G401.6 (cell line): ENCODE results near the gene DGKQ.

ENCODE experiments used
- FAIRE-seq: peaks from 2 replicates; lab custom pipeline; 2012; peaks lifted over from hg19 to GRCh38; lab: Jason Lieb, UNC

The DGKQ gene

DNA sequence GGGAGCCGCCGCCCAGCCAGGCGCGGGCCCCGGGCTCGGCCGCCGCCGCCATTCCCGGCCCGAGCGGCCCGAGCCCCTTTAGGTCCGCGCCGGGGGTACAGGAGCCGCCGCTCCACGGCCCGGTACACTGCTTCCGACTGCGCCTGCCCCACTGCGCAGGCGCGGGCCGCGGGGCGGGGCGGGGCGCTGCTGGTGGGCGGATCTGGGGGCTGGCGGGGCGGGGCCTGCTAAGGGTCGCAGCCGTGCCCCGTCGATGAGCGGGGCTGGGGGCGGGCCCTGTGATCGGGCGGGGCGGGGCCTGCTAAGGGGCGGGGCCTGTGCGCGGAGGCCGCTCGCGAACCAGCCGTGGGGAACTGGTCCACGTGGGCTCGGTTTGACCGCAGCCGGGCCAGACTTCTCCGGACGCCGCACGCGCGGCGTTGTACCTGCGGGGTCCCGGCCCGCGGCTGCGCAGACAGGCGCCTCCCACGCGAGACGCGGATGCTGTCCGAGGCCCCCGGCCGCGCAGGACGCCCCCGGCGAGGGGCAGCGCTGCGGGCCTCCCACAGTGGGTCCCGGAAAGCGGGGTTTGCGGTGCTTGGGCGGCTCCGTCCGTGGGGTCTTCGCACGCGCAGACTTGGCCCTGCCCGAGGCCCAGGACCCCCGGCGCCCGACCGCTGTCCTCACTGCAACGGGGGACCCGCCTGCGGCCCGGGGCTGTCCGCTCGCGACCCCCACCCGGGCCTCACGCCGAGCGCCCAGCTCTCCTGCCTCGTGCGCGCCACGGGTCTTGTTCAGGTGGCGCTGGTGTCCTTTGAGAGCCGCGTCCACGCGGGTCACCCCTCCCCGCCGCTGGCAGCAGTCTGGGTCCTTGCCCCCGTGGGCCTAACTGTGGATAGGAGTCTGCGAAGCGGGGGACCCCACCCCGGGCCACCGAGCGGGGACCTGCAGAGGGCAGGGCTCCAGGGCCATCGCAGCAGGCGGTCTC is at the start of gene DGKQ:
Gene DGKQ, minus strand, starts transcription at position 139 of the 967 bp plus-strand sequence. Its CDS starts 87 bp downstream, at position 52.
- FAIRE-seq = no peak

GRCh38 chr4:1022739-1023066 is 49.3 kb upstream of the DGKQ start:
- FAIRE-seq = no peak

DNA sequence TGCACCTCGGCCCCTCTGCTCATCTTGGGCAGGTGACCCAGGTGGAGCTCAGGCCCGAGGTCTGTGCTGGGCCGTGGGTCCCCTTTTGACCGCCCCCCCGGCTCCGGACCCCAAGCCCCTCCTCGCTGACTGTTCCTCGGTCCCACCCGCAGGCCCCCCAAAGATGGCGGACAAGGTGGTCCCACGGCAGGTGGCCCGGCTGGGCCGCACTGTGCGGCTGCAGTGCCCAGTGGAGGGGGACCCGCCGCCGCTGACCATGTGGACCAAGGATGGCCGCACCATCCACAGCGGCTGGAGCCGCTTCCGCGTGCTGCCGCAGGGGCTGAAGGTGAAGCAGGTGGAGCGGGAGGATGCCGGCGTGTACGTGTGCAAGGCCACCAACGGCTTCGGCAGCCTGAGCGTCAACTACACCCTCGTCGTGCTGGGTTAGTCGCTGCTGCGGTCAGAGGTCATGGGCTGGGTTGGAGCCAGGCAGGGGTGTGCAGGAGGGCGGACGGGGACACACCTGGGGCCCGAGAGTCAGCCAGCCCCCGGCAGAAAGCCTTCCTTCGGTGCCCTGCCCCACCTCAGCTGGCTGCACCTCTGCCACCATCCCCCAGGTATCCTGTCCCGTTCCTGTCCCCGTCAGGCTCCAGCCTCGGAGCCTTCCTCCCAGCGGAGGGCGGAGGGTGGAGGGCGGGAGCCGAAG is 48.8 kb upstream of the DGKQ start:
- no peak for FAIRE-seq

- no peak for FAIRE-seq
Measured at GRCh38 chr4:1021386-1022050, 48.1 kb upstream of the DGKQ start.

DNA sequence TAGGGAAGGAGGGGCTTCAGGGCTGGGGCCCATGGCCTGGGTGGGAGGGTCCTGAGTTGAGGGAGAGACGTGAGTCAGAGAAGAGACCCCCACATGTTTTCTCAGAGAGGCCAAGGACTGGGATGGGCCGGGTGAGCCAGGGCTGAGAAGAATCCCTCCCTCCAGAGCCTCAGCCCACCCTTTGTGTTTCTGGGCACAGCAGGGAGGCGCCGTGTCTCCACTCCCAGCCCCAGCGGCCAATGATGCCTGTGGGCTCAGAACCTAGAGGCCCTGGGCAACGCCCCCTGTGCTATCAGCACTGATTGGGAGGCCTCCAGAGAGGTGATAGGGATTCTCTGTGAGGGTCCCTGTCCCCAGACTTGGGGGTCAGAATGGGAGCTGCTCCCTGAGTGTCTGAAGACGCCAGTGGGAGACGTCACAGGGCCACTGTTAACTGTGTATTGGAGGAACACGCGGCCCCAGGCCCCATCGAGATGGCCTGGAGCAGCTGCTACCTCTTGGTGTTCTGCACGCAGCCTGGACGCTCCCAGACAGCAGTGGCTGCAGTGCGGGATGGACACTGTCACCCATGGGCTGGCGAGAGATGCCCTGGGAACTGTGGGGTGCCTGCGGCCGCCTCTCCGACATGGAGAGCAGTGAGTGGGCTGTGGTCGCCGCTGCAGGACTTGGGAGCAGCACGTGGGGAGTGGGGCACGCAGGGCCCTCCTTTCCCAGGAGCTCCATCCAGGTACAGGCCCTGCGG is 46.5 kb upstream of the DGKQ start:
- no peak for FAIRE-seq

- FAIRE-seq = no peak
Measured at GRCh38 chr4:1019320-1019719, 46.0 kb upstream of the DGKQ start.

DNA sequence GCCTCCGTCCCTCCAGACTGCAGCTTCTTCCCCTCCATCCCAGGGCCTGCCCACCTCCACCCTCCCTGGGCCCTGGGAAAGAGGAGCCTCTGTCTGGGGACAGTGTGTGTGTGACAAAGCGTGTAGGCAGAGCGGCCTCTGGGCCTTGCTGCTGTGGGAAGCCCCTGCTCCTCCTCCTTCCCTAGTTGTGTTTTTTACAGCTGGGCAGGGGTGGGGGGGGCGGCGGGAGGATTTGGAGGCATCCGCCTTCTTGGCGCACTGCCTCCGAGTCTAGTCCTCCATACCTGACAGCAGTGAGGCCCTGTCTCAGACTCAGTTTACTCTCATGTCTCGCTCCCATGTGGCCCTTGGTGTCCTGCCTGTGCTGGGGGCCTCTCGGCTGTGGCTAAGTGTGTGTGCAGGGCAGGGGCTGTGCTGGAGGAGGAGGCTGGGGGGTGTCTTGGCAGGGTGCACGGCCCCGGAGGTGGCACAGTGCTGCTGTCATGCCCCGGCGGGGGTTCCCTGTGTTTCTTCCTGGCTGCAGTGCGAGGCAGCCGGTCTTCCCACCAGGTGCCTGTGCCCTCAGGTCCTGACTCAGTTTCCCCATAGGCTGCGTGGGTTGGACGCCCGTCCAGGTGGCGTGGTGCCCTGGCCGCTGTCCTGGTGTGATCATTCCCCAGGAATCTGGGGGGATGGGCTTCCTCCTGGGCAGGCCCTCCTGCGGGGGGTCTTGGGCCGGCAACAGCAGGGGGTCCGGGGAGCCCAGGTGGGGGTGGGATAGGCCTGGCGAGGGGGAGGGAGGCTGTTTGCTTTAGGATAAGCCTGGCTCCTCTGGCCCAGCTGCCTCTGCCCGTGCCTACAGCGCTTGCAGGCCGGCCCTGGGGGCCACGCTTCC is 45.0 kb upstream of the DGKQ start:
- FAIRE-seq = no peak

DNA sequence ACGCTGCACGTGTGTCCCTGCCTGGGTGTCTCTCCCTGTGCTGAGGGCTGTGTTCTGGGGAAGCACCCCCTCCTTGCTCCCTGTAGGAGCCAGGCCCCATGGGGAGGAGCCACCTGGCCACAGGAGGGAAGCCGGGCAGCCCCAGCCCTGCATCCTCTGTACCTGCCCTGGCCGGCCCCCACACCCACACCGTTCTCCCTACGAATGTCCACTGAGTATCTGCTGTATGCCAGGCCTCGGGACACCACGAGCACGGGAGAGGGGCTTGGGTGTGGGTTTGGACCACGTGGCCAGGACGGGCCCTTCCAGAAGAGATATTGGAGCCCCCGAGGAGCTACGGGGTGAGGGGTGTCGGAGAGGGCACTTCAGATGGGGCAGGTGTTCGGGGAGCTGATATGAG is 44.3 kb upstream of the DGKQ start:
- FAIRE-seq = no peak

- FAIRE-seq = no peak
Measured at GRCh38 chr4:1017211-1017610, 43.8 kb upstream of the DGKQ start.

- FAIRE-seq = no peak
Measured at GRCh38 chr4:1015746-1016145, 42.4 kb upstream of the DGKQ start.

GRCh38 chr4:1015179-1015578 is 41.8 kb upstream of the DGKQ start:
- FAIRE-seq = no peak

GRCh38 chr4:1014291-1015167 is 41.2 kb upstream of the DGKQ start:
- FAIRE-seq = no peak

- no peak for FAIRE-seq
Measured at GRCh38 chr4:1013225-1014073, 40.1 kb upstream of the DGKQ start.

DNA sequence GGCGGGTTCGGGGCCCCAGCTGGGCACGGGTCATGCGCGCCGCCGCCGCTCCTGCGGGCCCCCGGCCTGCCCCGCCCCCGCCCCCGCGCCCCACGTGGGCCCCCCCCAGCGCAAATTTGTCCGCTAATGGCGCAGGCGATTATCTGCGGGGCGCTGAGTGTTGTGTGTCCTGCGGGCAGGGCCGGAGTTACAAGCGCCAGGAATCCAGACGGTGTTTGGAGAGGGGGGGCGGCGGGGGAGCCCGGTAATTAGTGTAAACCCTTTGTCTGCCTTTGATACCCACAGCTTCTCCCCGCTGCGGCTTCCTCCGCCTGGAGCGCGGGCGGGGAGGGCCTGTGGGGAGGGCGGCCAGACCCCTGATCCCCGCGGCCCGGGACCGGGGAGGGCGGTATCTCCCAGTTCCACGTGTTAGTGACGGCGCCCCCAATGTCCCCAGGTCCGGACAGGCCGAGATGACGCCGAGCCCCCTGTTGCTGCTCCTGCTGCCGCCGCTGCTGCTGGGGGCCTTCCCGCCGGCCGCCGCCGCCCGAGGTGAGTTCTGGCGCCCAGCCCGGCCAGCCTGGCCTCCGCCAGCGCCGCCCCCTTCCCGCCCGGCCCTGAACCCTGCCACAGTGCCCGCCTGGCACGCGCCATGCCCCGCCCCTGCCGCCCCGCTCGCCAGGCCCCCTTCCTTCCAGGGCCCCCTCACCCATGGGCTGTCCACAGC is 38.8 kb upstream of the DGKQ start:
- FAIRE-seq = no peak

DNA sequence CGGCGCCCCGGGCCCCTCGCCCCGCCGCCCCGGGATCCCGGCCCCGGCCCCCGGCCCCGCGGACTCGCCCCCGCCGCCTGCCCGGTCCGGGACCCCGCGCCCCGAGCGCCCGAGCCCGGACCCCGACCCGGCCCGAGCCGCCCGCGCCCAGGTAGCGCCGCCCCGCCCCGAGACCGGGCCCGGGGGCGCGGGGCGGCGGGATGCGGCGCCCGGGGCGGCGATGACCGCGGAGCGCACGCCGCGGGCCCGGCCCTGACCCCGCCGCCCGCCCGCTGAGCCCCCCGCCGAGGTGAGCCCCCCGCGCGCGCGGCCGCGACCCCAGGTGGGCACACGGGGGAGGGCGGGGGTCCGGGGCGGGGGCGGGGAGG is 38.3 kb upstream of the DGKQ start:
- FAIRE-seq = no peak

- no peak for FAIRE-seq
Measured at GRCh38 chr4:1011022-1011665, 37.8 kb upstream of the DGKQ start, which contains the start of gene FGFRL1. FGFRL1 (plus strand) TSS chr4:1011626; CDS start chr4:1012486, 860 bp downstream.

GRCh38 chr4:1010395-1011021 is 37.1 kb upstream of the DGKQ start:
- FAIRE-seq = no peak
